ENCODE measurements around the gene UTP3. TPM values are rescaled to one million over a fixed set of nuclear protein-coding genes. Genes with fewer than 3 reads are reported as not detected.
"Not testable (repeated sequence)": the region's sequence is repeated elsewhere in the genome, so short reads cannot be mapped to it uniquely, and the experiment has no call there.

The UTP3 gene
- total RNA-seq, 2 experiments from 2014 or later, result 34.0 to 57.8 TPM

GRCh38 chr4:70698435-70698834 lies 10.1 kb downstream of the UTP3 start:
- H4K20me1 ChIP-seq (ENCODE audit: insufficient read depth, low read length); CTCF ChIA-PET (ENCODE audit: unreplicated experiment); intact Hi-C loops (cut with micrococcal nuclease; ENCODE audit: unreplicated experiment); H3K4me1 ChIP-seq (ENCODE audit: insufficient read depth, low read length, poor library complexity, severe bottlenecking); H3K4me2 ChIP-seq (ENCODE audit: low read length); H3K79me2 ChIP-seq (ENCODE audit: insufficient read depth, low read depth, low read length); H3K36me3 ChIP-seq (ENCODE audit: insufficient read depth, low read length); DNase-seq (ENCODE audit: low spot score); H3K27ac ChIP-seq (ENCODE audit: low read depth, low read length, poor library complexity, severe bottlenecking); H3K9me3 ChIP-seq (ENCODE audit: low read length); H3K4me3 ChIP-seq (ENCODE audit: low read depth, low read length, poor library complexity, severe bottlenecking); BruUV-seq (replicated peaks); H3K9me2 ChIP-seq (ENCODE audit: insufficient read depth, low read length); H2AFZ ChIP-seq (ENCODE audit: low read length): not testable (repeated sequence)
- POLR2A ChIA-PET, result interaction anchor here (1.0 to 9.7 kb wide), 3 partner anchors 7 to 204 kb away, joined by 3 to 127 read pairs (median 3); partner anchors contain the start of genes MOB1B and UTP3

DNA sequence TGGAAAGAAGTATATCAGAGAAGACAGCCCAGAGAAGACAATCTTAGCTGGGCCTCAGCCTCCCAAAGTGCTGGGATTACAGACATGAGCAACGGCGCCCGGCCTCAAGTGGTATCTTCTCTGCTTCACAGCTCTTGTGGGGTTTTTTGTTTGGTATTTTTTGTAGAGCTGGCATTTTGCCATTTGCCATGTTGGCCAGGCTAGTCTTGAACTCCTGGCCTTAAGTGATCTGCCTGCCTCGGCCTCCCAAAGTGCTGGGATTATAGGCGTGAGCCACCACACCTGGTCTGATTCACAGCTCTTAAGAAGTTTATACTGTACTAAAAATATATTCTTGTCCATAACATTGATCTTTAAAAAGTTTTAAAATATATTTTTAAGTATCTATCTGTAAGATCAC lies 12.4 kb downstream of the UTP3 start:
- Histone ChIP-seq H3K79me2 (ENCODE audit: insufficient read depth, low read depth, low read length) (no peaks in the 10 kb centered on the region), H3K4me3 (ENCODE audit: low read depth, low read length, poor library complexity, severe bottlenecking) (no peak overlapping the region), H3K27ac (ENCODE audit: low read depth, low read length, poor library complexity, severe bottlenecking) (no peak overlapping the region), H4K20me1 (ENCODE audit: insufficient read depth, low read length) (no peaks in the 10 kb centered on the region), H3K4me2 (ENCODE audit: low read length) (no peak overlapping the region), H3K36me3 (ENCODE audit: insufficient read depth, low read length) (peaks cover 5% of the 10 kb centered on the region; the same call in 1 of the 2 replicates), H3K9me3 (ENCODE audit: low read length) (no peaks in the 10 kb centered on the region), H3K9me2 (ENCODE audit: insufficient read depth, low read length) (no peaks in the 10 kb centered on the region), H2AFZ (ENCODE audit: low read length) (no peak overlapping the region), H3K4me1 (ENCODE audit: insufficient read depth, low read length, poor library complexity, severe bottlenecking) (peaks cover 12% of the 10 kb centered on the region)
- ChIA-PET CTCF (ENCODE audit: unreplicated experiment) (no interaction called here), POLR2A (interaction anchor here (0.9 to 9.7 kb wide), 4 partner anchors 10 to 22 kb away, joined by 3 to 127 read pairs (median 4); partner anchors contain the start of gene UTP3)
- no TSS peak for BruUV-seq (replicated peaks)
- intact Hi-C loops (cut with micrococcal nuclease; ENCODE audit: unreplicated experiment), result no loop called here
- TF ChIP-seq EZH2phosphoT487 (IDR thresholded peaks at IDR 0.05; ENCODE audit: borderline replicate concordance, low read depth, low read length) (no peak), CTCF (conservative IDR thresholded peaks at IDR 0.05; ENCODE audit: low read length) (no peak)
- DNase-seq (ENCODE audit: low spot score), result no peak

DNA sequence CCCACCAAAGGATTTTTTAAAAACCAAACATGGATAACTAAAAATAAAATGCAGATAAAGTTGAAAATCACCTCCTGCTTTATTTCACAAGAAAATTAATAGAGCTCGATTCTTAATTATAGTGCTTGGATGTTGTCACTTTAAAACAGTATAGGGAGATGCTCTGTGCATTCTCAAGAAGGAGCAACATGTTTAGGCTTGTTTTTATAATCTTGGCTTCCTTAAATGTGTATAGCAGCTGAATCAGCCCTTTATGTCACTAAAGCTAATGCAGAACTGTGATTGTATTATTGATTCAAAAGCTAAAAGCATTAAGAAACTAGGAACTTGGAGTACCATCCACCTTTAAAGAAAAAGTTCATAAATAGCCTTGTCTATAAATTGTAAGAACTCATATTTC lies 12.9 kb downstream of the UTP3 start:
- ChIA-PET CTCF (ENCODE audit: unreplicated experiment) (no interaction called here), POLR2A (interaction anchor here (1.5 to 9.7 kb wide), 3 partner anchors 10 to 23 kb away, joined by 3 to 127 read pairs (median 5); partner anchors contain the start of gene UTP3)
- no peak for TF ChIP-seq CTCF (conservative IDR thresholded peaks at IDR 0.05; ENCODE audit: low read length)
- no peak for TF ChIP-seq EZH2phosphoT487 (IDR thresholded peaks at IDR 0.05; ENCODE audit: borderline replicate concordance, low read depth, low read length)
- peaks cover 5% of the 10 kb centered on the region; the same call in 1 of the 2 replicates for H3K79me2 ChIP-seq (ENCODE audit: insufficient read depth, low read depth, low read length)
- BruUV-seq (replicated peaks), result no TSS peak
- H3K36me3 ChIP-seq (ENCODE audit: insufficient read depth, low read length), result no peaks in the 10 kb centered on the region
- H4K20me1 ChIP-seq (ENCODE audit: insufficient read depth, low read length), result no peaks in the 10 kb centered on the region
- H3K27ac ChIP-seq (ENCODE audit: low read depth, low read length, poor library complexity, severe bottlenecking), result no peak overlapping the region
- H3K4me3 ChIP-seq (ENCODE audit: low read depth, low read length, poor library complexity, severe bottlenecking), result no peak overlapping the region
- no peak for DNase-seq (ENCODE audit: low spot score)
- no peak overlapping the region for H2AFZ ChIP-seq (ENCODE audit: low read length)
- intact Hi-C loops (cut with micrococcal nuclease; ENCODE audit: unreplicated experiment), result no loop called here
- H3K4me1 ChIP-seq (ENCODE audit: insufficient read depth, low read length, poor library complexity, severe bottlenecking), result peaks cover 17% of the 10 kb centered on the region
- no peak overlapping the region for H3K4me2 ChIP-seq (ENCODE audit: low read length)
- no peaks in the 10 kb centered on the region for H3K9me2 ChIP-seq (ENCODE audit: insufficient read depth, low read length)
- H3K9me3 ChIP-seq (ENCODE audit: low read length), result no peaks in the 10 kb centered on the region

- intact Hi-C loops (cut with micrococcal nuclease; ENCODE audit: unreplicated experiment); CTCF ChIA-PET (ENCODE audit: unreplicated experiment); BruUV-seq (replicated peaks): not testable (repeated sequence)
These were observed 14.3 kb downstream of the UTP3 start for GRCh38 chr4:70702592-70702991.

More at GRCh38 chr4:70702592-70702991, 14.3 kb downstream of the UTP3 start:
- H3K9me3 ChIP-seq (ENCODE audit: low read length); DNase-seq (ENCODE audit: low spot score); H4K20me1 ChIP-seq (ENCODE audit: insufficient read depth, low read length); H3K4me3 ChIP-seq (ENCODE audit: low read depth, low read length, poor library complexity, severe bottlenecking); H3K4me2 ChIP-seq (ENCODE audit: low read length); H3K27ac ChIP-seq (ENCODE audit: low read depth, low read length, poor library complexity, severe bottlenecking); H3K36me3 ChIP-seq (ENCODE audit: insufficient read depth, low read length); H3K9me2 ChIP-seq (ENCODE audit: insufficient read depth, low read length); H2AFZ ChIP-seq (ENCODE audit: low read length): not testable (repeated sequence)
- Histone ChIP-seq H3K79me2 (ENCODE audit: insufficient read depth, low read depth, low read length) (peaks cover 18% of the 10 kb centered on the region; the same call in 1 of the 2 replicates), H3K4me1 (ENCODE audit: insufficient read depth, low read length, poor library complexity, severe bottlenecking) (peaks cover 29% of the 10 kb centered on the region)
- POLR2A ChIA-PET, result interaction anchor here (0.6 to 9.7 kb wide), 5 partner anchors 11 to 134 kb away, joined by 3 to 127 read pairs (median 13); partner anchors contain the start of genes JCHAIN and UTP3
